GM19328 (cell line): Measurements from ENCODE around the gene FAF1.
"Not testable (repeated sequence)": the region's sequence is repeated elsewhere in the genome, so short reads cannot be mapped to it uniquely, and the experiment has no call there.

ENCODE experiments used
- ATAC-seq: cut with Tn5 transposase; IDR thresholded peaks from one replicate; pipeline ENCODE4 v1.9.1; 2021; ENCODE audit warnings: mild to moderate bottlenecking, moderate library complexity; ENCODE audit not compliant: unreplicated experiment

The FAF1 gene

DNA sequence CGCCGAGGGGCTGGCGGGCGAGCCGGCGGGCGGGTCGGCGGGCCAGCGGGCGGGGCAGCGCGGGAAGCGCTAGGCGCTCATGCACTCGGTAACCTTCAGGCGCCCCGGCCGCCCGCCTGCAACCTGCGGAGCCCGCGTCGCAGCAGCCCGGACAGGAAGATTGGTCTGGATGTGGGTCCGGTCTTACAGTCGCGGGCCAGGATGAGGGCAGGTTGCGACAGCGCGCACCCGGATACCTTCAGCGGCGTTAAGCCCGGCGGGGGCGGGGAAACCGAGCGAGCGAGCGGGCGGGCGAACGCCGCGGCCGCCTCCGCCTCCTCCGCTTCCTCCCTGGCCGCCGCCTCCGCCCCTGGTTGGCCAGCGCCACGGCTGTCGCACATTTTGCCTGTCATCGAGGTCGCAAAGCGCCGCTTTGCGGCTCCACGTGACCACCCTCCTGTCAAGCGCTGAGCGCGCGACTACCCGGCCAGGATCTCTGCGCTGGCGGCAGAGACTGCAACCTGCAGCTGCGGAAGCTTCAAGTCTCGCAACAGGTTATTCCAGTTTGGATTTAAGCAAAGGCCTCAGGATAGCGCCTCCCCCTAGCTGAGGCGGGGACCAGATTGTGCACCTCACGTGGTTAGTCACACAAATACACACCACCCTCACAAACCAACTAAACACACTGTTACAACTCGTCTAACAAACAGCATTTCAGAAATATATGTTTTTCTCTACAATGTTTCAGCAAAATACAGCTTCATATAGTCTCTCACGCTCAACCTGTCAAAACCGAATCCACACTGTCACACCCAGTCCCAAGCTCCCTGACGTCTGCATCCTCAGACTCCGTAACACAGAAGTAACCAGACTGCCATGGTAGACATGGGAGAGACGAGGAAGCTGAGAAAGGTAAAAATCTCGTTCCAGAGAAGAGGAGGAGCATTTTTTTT lies at the start of gene FAF1:
TSS of gene FAF1 (minus strand) at position 355 of the 932 bp plus-strand sequence. CDS start 456 bp downstream, outside the sequence.
- ATAC-seq, result peak; percentile 82

- ATAC-seq, result no peak
These were observed 49.3 kb upstream of the FAF1 start for GRCh38 chr1:51009381-51009780.

GRCh38 chr1:51005549-51005948 lies 45.5 kb upstream of the FAF1 start:
- ATAC-seq, result not testable (repeated sequence)

DNA sequence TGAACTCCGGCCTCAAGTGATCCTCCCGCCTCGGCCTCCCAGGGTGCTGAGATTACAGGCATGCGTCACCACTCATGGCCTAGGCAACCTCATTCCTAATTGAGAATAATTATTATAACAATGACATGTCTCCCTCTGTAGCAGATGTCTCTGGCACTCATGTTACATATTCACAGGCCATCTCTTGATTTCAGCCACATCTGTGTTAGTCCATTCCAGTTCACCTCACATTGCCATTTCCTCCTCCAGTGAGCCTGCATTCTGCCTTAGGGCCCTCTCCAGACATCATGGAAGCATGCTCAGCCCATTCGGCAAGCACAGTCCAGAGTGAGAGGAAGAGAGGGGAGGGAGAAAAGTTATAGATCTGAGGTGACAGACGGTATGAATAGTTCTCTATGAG lies 42.4 kb upstream of the FAF1 start:
- no peak for ATAC-seq

- ATAC-seq, result peak; percentile 38
These were observed 40.6 kb upstream of the FAF1 start for GRCh38 chr1:51000651-51001050.

DNA sequence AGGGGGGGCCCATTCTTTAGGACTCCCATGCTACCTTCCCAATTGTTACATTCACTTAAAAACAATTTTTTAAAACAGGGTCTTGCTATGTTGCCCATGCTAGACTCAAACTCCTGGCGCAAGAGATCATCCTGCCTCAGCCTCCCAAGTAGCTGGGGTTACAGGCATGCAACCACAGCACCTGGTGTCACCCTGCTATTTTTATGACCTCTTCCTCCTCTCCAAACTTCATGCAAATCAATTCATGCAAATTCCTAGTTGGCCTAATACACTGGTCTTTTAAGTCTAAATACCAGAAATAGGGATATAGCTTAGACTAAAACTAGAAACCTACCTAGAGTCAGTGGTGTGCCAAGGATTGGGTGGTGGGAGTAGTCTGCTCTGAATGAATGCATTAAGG lies 40.1 kb upstream of the FAF1 start:
- ATAC-seq, result peak; percentile 67

DNA sequence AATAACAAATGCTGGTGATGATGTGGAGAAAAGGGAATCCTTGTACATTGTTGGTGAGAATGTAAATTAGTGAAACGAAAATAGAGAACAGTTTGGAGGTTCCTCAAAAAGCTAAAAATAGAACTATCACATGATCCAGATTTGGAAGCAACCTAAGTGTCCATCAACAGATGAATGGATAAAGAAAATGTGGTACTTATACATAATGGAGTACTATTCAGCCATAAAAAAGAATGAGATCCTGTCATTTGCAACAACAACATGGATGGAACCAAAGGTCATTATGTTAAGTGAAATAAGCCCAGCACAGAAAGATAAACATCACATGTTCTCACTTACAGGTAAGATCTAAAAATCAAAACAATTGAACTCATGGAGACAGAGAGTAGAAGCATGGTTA lies 39.3 kb upstream of the FAF1 start:
- not testable (repeated sequence) for ATAC-seq

DNA sequence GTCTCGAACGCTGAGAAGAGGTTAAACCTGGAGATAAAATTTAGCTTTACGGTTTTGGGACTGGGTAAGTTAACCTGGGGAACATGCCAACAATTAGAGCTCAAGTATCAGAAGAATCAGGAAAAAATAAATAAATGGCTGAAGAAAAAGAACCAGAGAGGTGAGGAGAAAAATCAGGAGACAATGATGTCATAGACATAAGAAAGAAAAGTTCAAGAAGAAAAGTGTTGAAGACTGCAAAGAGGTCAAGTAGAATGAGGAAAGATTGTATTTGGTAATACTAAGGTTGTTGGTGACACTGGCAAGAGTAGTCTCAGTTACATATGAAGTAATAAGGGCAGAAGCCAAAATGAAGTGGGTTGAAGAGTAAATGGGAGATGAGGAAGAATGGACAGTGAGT lies 36.0 kb upstream of the FAF1 start:
- ATAC-seq, result no peak

- ATAC-seq, result no peak
These were observed 35.6 kb upstream of the FAF1 start for GRCh38 chr1:50995651-50996050.

DNA sequence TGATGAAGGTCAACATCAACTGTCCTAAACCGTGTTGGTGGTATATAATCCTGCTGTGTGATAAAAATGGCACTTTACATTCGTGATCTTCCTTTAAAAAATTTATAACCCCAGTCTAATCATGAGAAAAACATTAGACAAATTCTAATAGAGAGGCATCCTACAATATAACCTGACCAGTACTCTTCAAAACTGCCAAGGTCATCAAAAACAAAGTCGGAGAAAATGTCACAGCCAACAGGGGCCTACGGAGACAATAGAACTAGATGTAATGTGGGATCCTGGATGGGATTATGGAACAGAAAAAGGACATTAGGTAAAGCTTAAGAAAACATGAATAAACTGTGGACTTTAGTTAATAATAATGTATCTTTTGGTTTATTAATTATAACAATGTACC lies 34.9 kb upstream of the FAF1 start:
- no peak for ATAC-seq

GRCh38 chr1:50993645-50994044 lies 33.6 kb upstream of the FAF1 start:
- ATAC-seq, result no peak

GRCh38 chr1:50992532-50993318 lies 32.7 kb upstream of the FAF1 start:
- ATAC-seq, result no peak

GRCh38 chr1:50989694-50990093 lies 29.6 kb upstream of the FAF1 start:
- ATAC-seq, result no peak

DNA sequence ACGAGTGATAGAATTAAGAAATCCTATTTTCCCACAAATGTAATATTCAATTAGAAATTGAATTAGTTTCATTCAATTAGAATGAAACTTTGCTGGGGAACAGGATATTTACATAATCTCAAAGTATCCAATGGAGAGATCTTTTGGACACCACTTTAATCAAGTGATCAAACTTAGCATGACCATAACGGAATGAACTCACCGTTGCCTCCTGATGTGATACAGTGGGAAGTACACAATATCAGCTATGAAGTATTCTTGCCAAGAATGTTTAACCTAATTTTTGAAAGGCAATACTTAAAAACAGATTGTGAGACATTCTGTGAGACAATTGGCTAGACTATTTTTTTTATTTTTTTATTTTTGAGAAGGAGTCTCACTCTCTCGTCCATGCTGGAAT lies 26.6 kb upstream of the FAF1 start:
- no peak for ATAC-seq

DNA sequence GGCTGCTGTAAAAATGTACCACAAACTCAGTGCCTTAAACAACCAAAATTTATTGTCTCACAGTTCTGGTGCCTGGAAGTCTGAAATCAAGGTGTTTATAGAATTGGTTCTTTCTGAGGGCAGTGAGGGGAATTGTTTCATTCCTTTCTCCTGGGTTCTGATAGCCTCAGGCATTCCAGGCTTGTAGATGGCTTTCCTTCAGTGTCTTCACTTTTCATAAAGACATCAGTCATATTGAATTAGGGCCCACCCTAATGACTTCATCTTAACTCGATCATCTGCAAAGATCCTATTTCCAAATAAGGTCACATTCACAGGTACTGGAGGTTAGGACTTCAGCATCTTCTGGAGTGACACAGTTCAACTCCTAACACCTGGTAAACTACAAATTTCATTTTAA lies 25.0 kb upstream of the FAF1 start:
- ATAC-seq, result no peak

- ATAC-seq, result no peak
These were observed 23.2 kb upstream of the FAF1 start for GRCh38 chr1:50983219-50983802.

- ATAC-seq, result no peak
These were observed 22.5 kb upstream of the FAF1 start for GRCh38 chr1:50982611-50983010.

- no peak for ATAC-seq
These were observed 21.7 kb upstream of the FAF1 start for GRCh38 chr1:50981741-50982140.

GRCh38 chr1:50980505-50980904 lies 20.4 kb upstream of the FAF1 start:
- ATAC-seq, result no peak

GRCh38 chr1:50979937-50980336 lies 19.9 kb upstream of the FAF1 start:
- no peak for ATAC-seq
